Testis (tissue), 3 donors: ENCODE data around the gene MAP3K15. TPM values are rescaled to one million over a fixed set of nuclear protein-coding genes. Genes with fewer than 3 reads are reported as not detected.

Experiments used
- DNase-seq: peaks from one replicate; pipeline ENCODE4 v3.0.0-alpha.2; 2019
- H3K27ac ChIP-seq, 2 donors: fragments of 200-600 bp; sonication (generic); one replicate each; pipeline ENCODE4 v1.5.1; 2019
- H3K27me3 ChIP-seq: fragments of 200-600 bp; sonication (generic); one replicate; pipeline ENCODE4 v1.5.1; 2019
- H3K36me3 ChIP-seq: fragments of 200-600 bp; sonication (generic); one replicate; pipeline ENCODE4 v1.5.1; 2017; ENCODE audit warnings: low read depth; ENCODE audit errors: missing control alignments
- H3K4me1 ChIP-seq: fragments of 200-600 bp; sonication (generic); one replicate; pipeline ENCODE4 v1.5.1; 2019
- H3K4me3 ChIP-seq, 2 donors: fragments of 200-600 bp; sonication (generic); one replicate each; pipeline ENCODE4 v1.5.1; 2017 to 2019
- H3K9me3 ChIP-seq: fragments of 200-600 bp; sonication (generic); one replicate; pipeline ENCODE4 v1.5.1; 2017
- CTCF ChIP-seq, 3 experiments: fragments of 450-650 bp in 2 of 3; fragments of 200-600 bp in 1 of 3; sonication (generic) in 1 of 3; IDR thresholded peaks; one replicate each; pipeline ENCODE4 v1.5.1; 2016 to 2019; ENCODE audit warnings: antibody characterized with exemption in 3 of 3, mild to moderate bottlenecking in 2 of 3, moderate library complexity in 1 of 3
- POLR2A ChIP-seq: fragments of 450-650 bp; IDR thresholded peaks from one replicate; pipeline ENCODE4 v1.6.1; 2017; ENCODE audit warnings: antibody characterized with exemption, mild to moderate bottlenecking, moderate library complexity
- WGBS, 2 donors: methylation state at CpG; one replicate each; pipeline ENCODE4 v1.1.5; 2018; 5-methylcytosine and 5-hydroxymethylcytosine counted together
- intact Hi-C: fragments of 100-400 bp; cut with DNase I; formaldehyde crosslinking; loops from one replicate; pipeline ENCODE4 v1.15.1; 2023; ENCODE audit warnings: low total_unique reads
- polyA plus RNA-seq: library from polyadenylated mRNA; stranded (reverse); fragments of 350-450 nt; fragmentation: Illumina TruSeq; extraction: RNeasy Lipid Tissue Mini Kit (QIAGEN cat#74804); gene quantifications from one replicate; pipeline ENCODE4 v1.2.3, GENCODE V29; 2014; ENCODE audit warnings: low read depth, low replicate concordance; ENCODE audit not compliant: insufficient read depth
- small RNA-seq, 2 donors: library from RNA; depleted of rRNA; stranded (forward); fragments of <200 nt; gene quantifications; one replicate each; pipeline ENCODE3, GENCODE V24; 2016
- total RNA-seq, 2 donors: library from RNA; depleted of rRNA; stranded (reverse); fragments of >200 nt; gene quantifications; one replicate each; pipeline ENCODE4 v1.2.3, GENCODE V29; 2016

MAP3K15 gene
- total and polyA plus RNA-seq, 3 donors from 2014 or later, result 1.7 to 2.5 (median 2.5) TPM

- no peaks in the 10 kb centered on the region for H3K4me1 ChIP-seq
- intact Hi-C loops, result loop anchor here (10.0 kb wide), 1 partner anchor 937 kb away; no protein-coding TSS in a partner anchor
- no peak for TF ChIP-seq CTCF (IDR thresholded peaks at IDR 0.05)
- TF ChIP-seq POLR2A, result no peak
- no peaks in the 10 kb centered on the region for H3K9me3 ChIP-seq
- no peak overlapping the region for H3K4me3 ChIP-seq
- DNase-seq, result no peak
- H3K27me3 ChIP-seq, result no peaks in the 10 kb centered on the region
- 97 to 100% methylated on average over 2 to 10 of the region's 10 CpGs for WGBS, 2 donors
- no peaks in the 10 kb centered on the region for H3K36me3 ChIP-seq
- H3K27ac ChIP-seq, result no peak overlapping the region
Measured at GRCh38 chrX:19331831-19332230, 183.5 kb downstream of the MAP3K15 start.

DNA sequence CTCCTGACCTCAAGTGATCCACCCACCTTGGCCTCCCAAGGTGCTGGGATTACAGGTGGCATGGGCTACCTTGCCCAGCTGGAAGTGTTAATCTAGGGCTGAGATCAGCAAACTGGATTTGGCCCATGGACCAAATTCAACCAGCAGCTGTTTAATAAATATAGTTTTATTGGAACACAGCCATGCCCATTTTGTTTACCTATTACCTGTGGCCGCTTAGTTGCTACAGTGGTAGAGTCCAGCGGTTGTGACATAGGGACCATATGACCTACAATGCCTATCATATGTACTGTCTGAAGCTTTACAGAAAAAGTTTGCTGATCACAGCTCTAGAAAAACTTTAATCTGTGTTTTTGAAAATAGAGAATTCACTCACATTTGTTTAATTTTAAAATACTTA, 188.7 kb downstream of the MAP3K15 start:
- no peak for TF ChIP-seq POLR2A
- TF ChIP-seq CTCF (IDR thresholded peaks at IDR 0.05), result no peak

More for the DNA sequence above, 188.7 kb downstream of the MAP3K15 start:
- 96 to 100% methylated on average over 2 of the region's 2 CpGs for WGBS, 2 donors
- DNase-seq, result no peak
- H3K9me3 ChIP-seq, result no peaks in the 10 kb centered on the region
- no peaks in the 10 kb centered on the region for H3K4me1 ChIP-seq
- H3K27ac ChIP-seq, result no peak overlapping the region
- intact Hi-C loops, result no loop called here
- H3K36me3 ChIP-seq, result no peaks in the 10 kb centered on the region
- H3K4me3 ChIP-seq, result no peak overlapping the region
- H3K27me3 ChIP-seq, result no peaks in the 10 kb centered on the region

Small RNAs within 50 kb of the gene (small RNA-seq; reads per million reads assigned to genes)
- 0 reads per million in 2 donors for gene RF00019

Other genes with a start within 250 kb of the MAP3K15 start
- 10 to 100 TPM; 45.4 to 69.2 TPM for gene PDHA1, start 171.6 kb downstream of the MAP3K15 start, total RNA-seq
- gene PDHA1, start 171.6 kb downstream of the MAP3K15 start, polyA plus RNA-seq, result 76.9 TPM